Measurements from ENCODE around the gene FAM83C.

FAM83C gene

GRCh38 chr20:35291654-35292503 lies at the start of gene FAM83C:
Gene FAM83C (minus strand): TSS chr20:35292425. CDS start chr20:35292304, 121 bp downstream.
- no peak for DNase-seq

DNA sequence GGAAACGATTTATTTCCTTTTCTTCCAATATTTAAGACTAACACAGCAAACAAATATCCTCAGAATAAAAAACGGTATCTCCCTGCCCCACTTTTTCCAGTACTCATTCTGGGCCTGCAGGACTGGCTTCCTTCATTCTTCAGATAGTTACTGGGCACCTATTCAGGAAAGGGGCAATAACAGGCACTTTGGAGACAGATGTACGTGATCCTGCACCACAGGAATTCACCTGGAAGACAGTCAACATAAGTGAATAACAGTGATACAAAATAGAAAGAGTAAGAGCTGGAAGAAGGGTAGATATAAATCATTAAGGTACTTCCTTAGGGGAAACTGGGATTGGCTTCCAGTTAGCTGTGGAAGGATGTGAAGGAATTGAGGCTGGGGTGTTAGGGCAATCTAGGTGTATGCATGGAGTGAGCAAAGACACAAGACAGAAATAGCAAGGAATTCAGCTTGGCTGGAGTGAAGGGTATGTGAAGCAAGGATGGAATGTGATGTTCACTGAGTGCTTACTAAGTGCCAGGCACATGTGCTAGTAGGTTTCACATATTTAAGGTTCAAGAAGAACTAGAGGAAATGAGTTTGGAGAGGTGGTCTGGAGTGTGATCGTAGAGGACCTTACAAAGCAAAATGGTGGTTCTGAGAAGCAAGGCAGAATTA lies 49.3 kb upstream of the FAM83C start:
- no peak for DNase-seq

DNA sequence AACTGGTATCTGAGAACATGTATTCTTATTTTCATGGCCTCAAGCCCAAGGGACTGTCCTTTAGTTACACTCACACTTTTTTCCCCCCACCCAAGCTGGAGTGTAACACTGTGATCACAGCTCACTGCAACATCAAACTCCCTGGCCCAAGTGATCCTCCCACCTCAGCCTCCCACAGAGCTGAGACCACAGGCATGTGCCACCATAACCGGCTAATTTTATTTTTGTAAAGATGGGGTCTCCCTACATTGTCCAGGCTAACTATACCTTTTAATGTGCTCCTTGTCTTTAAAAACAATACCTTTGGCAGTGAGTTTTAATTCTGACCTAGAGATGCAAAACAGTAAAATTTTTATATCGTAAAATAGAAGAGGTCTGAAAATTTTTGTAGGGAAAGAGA lies 48.2 kb upstream of the FAM83C start:
- DNase-seq, result no peak

DNA sequence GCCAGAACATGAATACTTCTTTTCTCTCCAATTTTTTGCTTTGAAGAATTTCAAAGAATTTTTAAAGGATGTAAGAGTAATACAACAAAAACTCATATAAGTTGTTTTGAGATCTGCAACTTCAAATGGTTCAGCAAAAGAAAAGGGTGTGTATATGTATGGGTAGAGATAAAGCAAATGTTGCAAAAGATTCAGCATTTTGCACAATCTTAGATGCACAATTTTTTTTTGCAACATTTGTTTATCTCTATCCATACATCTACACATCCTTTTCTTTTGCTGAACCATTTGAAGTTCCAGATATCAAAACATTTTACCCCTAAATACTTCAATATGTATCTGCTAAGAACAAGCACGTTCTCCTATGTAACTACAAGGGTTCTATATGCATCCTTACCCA lies 47.4 kb upstream of the FAM83C start:
- DNase-seq, result no peak

- DNase-seq, result no peak
Measured at GRCh38 chr20:35339007-35339406, 46.8 kb upstream of the FAM83C start.

GRCh38 chr20:35334311-35335101 lies 42.3 kb upstream of the FAM83C start:
- no peak for DNase-seq

DNA sequence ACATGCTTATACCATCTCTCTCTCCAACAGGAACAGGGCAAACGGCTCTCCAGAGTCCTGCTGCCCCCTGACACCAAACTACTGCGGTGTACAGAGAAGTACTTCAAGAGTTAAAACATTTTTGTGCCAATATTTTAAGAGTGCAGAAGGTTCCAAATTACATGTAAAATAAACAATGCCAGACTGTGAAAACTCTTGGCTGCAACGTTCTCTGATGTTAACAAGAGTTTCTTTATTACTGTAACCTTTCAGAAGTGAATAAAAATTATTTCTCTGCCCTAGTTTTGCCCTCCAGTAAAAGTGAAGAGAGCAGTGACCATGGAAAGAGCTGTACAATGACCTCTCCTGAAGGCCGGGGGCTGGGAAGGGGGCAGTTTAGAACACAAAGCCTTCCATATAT lies 41.4 kb upstream of the FAM83C start:
- no peak for DNase-seq

- no peak for DNase-seq
Measured at GRCh38 chr20:35332540-35333200, 40.4 kb upstream of the FAM83C start.

- DNase-seq, result no peak
Measured at GRCh38 chr20:35329435-35330139, 37.4 kb upstream of the FAM83C start.

DNA sequence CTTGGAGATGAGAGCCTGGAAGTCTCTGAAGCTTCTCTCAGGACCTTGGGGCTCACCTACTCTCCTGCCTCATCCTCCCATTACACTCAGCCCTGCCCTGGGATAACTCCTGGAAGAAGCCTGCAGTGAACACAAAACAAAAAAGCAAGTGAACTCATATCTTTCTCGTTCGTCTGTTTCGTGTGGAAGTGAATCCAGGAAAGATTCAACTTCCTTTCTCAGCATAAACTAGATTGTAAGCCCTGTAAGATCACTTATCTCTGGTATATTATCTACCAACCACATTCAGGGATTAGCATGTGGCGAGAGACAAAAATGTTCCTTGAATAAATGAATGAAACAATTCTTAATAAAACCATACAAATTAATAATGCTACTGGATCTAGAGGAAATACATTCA lies 36.5 kb upstream of the FAM83C start:
- DNase-seq, result no peak

DNA sequence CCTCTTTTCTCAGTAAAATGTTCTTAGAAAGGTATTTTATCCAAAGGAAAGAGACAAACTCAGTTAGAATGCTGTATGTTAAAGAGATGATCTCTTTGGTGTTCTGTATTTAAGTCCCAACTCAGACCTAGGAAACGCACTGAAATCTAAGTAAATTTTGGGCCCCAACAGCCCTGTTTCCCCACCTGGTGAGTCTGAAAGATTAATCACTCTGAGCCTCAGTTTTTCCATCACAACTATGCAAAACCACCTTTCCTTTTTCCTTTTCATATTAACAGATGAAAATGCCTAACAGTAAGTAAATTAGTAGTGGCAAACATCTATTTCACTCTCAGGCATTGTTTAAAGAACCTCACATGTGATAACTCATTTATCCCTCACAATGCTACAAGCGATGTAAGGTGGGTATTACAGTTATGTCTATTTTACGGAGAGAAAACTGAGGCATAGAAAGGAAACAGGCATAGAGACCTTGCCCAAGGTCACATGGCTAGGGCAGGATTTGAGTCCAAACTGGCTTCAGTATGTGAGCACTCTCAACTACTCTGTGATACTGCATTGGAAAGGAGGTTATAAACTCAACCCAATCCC lies 36.0 kb upstream of the FAM83C start:
- no peak for DNase-seq

DNA sequence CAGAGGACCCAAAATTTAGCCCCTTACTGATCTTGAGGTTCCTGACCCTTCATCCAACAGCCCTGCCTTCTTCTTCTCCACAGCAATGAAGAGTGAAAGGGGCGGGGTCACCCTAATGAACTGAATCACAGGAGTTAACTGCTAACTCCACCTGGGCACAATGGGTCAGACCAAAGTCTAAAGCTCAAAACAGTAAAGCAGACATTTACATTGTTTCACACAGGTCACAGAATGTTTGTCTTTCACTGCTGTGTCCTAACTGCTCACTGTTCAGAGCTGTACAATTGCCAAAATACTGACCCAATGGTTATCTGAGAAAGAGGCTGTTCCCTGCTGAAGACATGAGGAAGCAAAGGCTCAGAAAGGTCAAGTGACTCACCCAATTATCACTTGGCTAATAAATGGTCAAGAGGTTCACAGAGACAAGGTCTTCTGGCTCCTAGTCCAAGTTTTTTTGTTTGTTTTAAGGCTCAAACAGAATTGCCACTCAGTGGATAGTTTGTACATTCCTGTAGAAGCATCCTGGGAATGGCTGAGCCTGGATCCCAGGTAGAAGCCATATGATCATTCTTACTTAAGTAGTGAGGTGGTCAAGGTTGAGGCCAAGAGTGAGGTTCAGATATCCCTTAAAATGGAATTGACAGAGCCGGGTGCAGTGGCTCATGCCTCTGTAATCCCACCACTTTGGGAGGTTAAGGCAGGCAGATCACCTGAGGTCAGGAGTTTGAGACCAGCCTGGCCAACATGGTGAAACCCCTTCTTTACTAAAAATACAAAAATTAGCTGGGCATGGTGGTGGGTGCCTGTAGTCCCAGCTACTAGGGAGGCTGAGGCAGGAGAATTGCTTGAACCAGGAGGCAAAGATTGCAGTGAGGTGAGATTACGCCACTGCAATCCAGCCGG lies 35.1 kb upstream of the FAM83C start:
- DNase-seq, result no peak

GRCh38 chr20:35326740-35327073 lies 34.5 kb upstream of the FAM83C start:
- peak in 1 of 51 donors; percentile 23 for DNase-seq

DNA sequence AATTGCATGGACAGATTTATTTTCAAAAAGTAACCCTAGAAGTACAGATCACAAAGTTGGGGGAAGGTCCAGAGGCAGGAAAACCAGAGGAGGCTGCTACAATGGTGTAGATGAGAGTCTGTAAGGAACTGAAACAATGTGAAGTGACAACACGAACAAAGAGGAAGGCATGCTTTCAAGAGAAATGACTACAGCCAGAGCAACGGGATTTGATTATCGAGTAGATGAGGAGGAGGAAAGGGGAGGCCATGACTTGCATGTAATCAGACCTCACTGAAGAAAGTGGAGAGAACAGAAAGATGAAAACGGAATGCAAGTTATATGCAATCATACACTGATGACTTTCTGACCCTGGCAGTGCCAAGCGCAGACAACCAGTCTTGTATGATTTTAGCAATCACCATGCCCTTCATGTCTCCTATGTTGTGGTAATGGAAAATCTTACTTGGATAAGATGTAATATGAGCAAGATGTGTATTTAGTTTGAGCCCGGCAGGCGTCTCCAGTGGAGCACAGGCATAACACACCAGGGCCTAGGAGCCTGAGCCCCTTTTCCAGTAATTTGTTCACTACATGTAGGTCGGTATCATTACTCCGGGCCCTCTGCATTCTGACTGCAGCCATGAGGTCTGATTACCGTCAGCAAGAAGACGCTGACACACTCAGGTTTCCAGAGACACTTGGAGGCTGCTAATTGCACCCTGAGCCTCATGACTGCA lies 34.0 kb upstream of the FAM83C start:
- no peak for DNase-seq

DNA sequence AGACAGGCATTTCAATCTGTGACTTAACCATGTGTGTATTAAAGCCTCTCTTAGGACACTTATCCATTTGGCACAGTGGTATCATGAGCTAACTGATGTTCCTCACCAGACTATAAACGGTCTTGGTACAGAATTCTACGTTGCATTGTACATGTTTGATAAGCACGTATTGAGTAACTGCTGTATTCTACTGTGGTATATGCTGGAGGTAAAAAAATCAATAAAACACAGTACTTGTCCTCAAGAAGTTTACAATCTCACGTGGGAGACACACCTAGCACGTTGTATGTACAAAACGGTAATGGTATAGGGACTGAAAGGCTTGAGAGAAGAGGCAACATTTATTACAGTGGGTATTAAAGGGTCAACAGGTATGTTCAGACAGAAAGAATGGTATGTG lies 33.2 kb upstream of the FAM83C start:
- DNase-seq, result no peak

DNA sequence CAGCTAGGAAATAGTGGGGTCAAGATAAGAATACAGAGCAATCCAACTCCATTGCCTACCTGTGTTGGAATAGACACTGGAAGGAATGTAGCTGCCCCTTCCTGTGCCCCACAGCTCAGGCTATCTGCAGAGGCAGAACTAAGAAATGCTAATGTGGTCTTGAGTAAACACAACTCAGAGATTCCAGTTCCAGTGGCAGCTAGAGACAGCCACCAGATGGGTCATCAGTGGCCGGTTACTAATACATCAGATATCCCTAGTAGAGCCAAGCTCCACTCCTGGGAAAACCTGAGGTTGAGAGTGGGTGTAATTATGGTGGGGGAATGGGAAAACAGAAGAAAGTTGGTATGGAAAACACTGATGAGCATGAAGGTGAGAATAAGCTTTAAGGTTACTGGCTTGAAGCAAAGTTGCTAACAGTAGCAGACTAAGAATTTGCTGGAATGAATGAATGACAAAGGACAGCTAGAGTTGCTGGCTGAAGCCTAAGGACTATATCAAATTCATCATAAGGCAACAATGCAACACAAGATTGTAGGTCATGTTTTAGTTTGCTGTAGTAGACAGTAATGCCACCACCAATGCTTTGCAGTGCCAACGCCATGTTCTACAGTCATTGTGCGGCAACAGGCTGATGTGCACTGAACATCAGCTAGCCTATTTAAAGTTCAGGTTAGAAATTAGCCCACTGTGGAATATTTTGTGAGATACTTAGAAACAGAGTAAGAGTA lies 28.3 kb upstream of the FAM83C start:
- no peak for DNase-seq

- no peak for DNase-seq
Measured at GRCh38 chr20:35319871-35320197, 27.6 kb upstream of the FAM83C start.

GRCh38 chr20:35319192-35319870 lies 27.1 kb upstream of the FAM83C start:
- DNase-seq, result no peak

Measured in hypothalamus (tissue), 51 donors.